Pancreas (tissue), 10 donors: ENCODE data around the gene GPR78. TPM values are rescaled to one million over a fixed set of nuclear protein-coding genes. Genes with fewer than 3 reads are reported as not detected.

Source experiments
- ATAC-seq, 4 donors: fragments of 200-7000 bp; cut with Tn5 transposase; one replicate each; pipeline versions ENCODE4 v1.8.0 to v1.9.1; 2020; ENCODE audit warnings: mild to moderate bottlenecking in 4 of 4, moderate library complexity in 4 of 4
- DNase-seq, 6 donors: peaks; one replicate each; pipeline ENCODE4 v3.0.0-alpha.2; 2020
- FAIRE-seq: peaks from 2 replicates; lab custom pipeline; 2012; peaks lifted over from hg19 to GRCh38; lab: Jason Lieb, UNC
- H3K27ac ChIP-seq, 4 donors: fragments of 200-600 bp; sonication (generic); 1 replicate in 3 of 4; 2 replicates in 1 of 4; pipeline versions ENCODE4 v1.5.0 to v1.8.0; 2020
- H3K27me3 ChIP-seq, 4 donors: fragments of 200-600 bp; one replicate each; pipeline ENCODE4 v1.8.0; 2021
- H3K36me3 ChIP-seq, 3 donors: fragments of 200-600 bp; sonication (generic) in 1 of 3; one replicate each; pipeline versions ENCODE4 v1.5.0 to v1.8.0; 2020 to 2021
- H3K4me1 ChIP-seq, 3 donors: fragments of 200-600 bp; one replicate each; pipeline ENCODE4 v1.8.0; 2021
- H3K4me3 ChIP-seq, 4 donors: fragments of 200-600 bp; sonication (generic) in 2 of 4; one replicate each; pipeline versions ENCODE4 v1.5.0 to v1.8.0; 2020 to 2021
- H3K9me3 ChIP-seq, 4 donors: fragments of 200-600 bp; one replicate each; pipeline ENCODE4 v1.8.0; 2021
- WGBS, 2 donors: extraction: QIAGEN DNeasy Blood & Tissue Kit; methylation state at CpG; one replicate each; pipeline ENCODE4 v1.1.7; 2013; 5-methylcytosine and 5-hydroxymethylcytosine counted together
- intact Hi-C, 3 donors: fragments of 100-400 bp; cut with DNase I; formaldehyde crosslinking; loops; one replicate each; pipeline versions ENCODE4 v1.11.1 to v1.14.2; 2022
- polyA plus RNA-seq, 2 donors: library from polyadenylated mRNA; stranded (reverse); fragments of 200-250 nt; gene quantifications; one replicate each; pipeline ENCODE4 v1.2.3, GENCODE V29; 2013
- total RNA-seq, 6 donors: library from RNA; stranded (reverse); fragmentation: NEBNext Ultra II Directional in 4 of 6; extraction: Animal tissue kit (Norgen Biotek cat#: 25700) in 4 of 6; gene quantifications; one replicate each; pipeline versions ENCODE4 v1.2.1 to v1.2.4, GENCODE V29; 2021 to 2023
- TF ChIP-seq, protein P1 (sequence below), 4 donors: fragments of 200-600 bp; sonication (generic) in 3 of 4; IDR thresholded peaks; one replicate each; pipeline versions ENCODE4 v1.5.0 to v1.8.0; 2021; ENCODE audit warnings: antibody characterized with exemption in 4 of 4
- donor health status: healthy with polysubstance abuse.
- donor health status: DM: no; HTN: no; CAD: no; lungs with moderate emphysema.
- donor health status: DM: no; HTN: no; CAD: no.
- donor health status: control.
- donor health status: control.
- donor health status: Bipolar disorder and iron deficiency.
- donor health status: DM: yes; HTN: yes; CAD: no.
- donor health status: DM: no; HTN: no; CAD: no.
- donor health status: DM: no; HTN: no; CAD: no.
- donor health status: DM: yes; HTN: yes; CAD: no.

Gene GPR78, protein sequence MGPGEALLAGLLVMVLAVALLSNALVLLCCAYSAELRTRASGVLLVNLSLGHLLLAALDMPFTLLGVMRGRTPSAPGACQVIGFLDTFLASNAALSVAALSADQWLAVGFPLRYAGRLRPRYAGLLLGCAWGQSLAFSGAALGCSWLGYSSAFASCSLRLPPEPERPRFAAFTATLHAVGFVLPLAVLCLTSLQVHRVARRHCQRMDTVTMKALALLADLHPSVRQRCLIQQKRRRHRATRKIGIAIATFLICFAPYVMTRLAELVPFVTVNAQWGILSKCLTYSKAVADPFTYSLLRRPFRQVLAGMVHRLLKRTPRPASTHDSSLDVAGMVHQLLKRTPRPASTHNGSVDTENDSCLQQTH
- total RNA-seq = not detected
- polyA plus RNA-seq = under 1 TPM; 0.02 to 0.04 TPM

DNA sequence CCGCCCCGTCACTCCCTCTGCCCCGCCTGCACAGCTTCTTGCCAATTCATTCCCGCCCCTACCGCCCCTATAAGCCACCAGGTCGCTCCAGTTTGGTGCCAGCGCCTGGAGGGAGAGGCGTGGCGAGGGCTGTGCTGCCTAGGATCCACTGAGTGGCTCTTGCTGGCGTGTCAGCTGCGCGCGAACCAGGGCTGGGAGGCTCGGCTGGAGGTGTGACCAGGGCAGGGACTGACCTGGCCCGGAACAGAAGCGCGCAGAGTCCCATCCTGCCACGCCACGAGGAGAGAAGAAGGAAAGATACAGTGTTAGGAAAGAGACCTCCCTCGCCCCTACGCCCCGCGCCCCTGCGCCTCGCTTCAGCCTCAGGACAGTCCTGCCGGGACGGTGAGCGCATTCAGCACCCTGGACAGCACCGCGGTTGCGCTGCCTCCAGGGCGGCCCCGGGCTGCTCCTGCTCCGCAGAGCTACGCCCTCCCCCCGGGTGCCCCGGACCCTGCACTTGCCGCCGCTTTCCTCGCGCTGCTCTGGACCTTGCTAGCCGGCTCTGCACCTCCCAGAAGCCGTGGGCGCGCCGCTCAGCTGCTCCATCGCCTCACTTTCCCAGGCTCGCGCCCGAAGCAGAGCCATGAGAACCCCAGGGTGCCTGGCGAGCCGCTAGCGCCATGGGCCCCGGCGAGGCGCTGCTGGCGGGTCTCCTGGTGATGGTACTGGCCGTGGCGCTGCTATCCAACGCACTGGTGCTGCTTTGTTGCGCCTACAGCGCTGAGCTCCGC lies at the start of gene GPR78:
Gene GPR78 (plus strand): TSS at position 72 of the 773 bp plus-strand sequence. CDS start 591 bp downstream, at position 663.
- no peaks in the 10 kb centered on the region for H3K4me1 ChIP-seq
- no peaks in the 10 kb centered on the region for H3K9me3 ChIP-seq
- DNase-seq (peak in 5 of 6 donors; percentile 30 to 86 (median 60)), ATAC-seq (peak; percentile 86 to 98 (median 91)), FAIRE-seq (no peak)
- no peak within 1 kb of the TSS for H3K4me3 ChIP-seq
- intact Hi-C loops = no loop called here
- peaks cover 0 to 15% (median 7%) of the 10 kb centered on the region in 4 donors for H3K27me3 ChIP-seq
- no peaks in the 10 kb centered on the region for H3K36me3 ChIP-seq
- WGBS, 2 donors = 4 to 6% methylated on average over 58 to 63 of the region's 63 CpGs
- TF ChIP-seq, protein P1, sequence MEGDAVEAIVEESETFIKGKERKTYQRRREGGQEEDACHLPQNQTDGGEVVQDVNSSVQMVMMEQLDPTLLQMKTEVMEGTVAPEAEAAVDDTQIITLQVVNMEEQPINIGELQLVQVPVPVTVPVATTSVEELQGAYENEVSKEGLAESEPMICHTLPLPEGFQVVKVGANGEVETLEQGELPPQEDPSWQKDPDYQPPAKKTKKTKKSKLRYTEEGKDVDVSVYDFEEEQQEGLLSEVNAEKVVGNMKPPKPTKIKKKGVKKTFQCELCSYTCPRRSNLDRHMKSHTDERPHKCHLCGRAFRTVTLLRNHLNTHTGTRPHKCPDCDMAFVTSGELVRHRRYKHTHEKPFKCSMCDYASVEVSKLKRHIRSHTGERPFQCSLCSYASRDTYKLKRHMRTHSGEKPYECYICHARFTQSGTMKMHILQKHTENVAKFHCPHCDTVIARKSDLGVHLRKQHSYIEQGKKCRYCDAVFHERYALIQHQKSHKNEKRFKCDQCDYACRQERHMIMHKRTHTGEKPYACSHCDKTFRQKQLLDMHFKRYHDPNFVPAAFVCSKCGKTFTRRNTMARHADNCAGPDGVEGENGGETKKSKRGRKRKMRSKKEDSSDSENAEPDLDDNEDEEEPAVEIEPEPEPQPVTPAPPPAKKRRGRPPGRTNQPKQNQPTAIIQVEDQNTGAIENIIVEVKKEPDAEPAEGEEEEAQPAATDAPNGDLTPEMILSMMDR (IDR thresholded peaks at IDR 0.05) = no peak
- no peak within 1 kb of the TSS for H3K27ac ChIP-seq

DNA sequence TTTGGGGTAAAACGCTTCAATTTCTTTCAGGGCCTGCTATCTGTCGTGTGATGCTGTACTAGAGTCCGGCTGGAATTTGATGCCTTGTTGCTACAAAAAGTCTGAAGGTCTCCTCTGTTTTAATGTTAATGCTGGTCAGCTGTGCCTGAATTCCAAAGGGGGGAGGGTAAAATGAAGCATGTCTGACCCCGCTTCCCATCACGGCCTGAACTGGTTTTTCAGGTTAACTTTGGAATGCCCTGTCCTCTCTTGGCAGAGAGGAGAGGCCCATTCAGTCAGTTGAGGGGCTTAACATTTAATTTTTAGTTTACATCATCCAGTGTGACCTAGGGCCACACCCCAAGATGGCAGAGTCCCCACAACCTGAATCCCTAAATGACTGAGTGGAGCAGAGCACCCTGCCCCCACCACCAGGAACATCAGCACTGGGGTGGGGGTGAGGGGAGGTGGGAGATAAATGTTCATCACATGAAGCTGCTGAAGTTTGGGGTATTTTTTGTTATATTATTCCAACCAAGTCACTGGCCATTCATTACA lies 47.9 kb upstream of the GPR78 start:
- FAIRE-seq = no peak
- Histone ChIP-seq H3K27ac (no peak overlapping the region), H3K9me3 (no peaks in the 10 kb centered on the region), H3K4me1 (peaks cover 9 to 29% (median 11%) of the 10 kb centered on the region in 3 donors), H3K36me3 (no peaks in the 10 kb centered on the region), H3K27me3 (no peaks in the 10 kb centered on the region), H3K4me3 (no peak overlapping the region)
- DNase-seq = peak in 2 of 6 donors; percentile 6 to 21
- no peak for ATAC-seq
- intact Hi-C loops = no loop called here
- TF ChIP-seq, protein P1 (IDR thresholded peaks at IDR 0.05) = no peak
- WGBS, 2 donors = 53 to 56% methylated on average over 5 of the region's 5 CpGs

DNA sequence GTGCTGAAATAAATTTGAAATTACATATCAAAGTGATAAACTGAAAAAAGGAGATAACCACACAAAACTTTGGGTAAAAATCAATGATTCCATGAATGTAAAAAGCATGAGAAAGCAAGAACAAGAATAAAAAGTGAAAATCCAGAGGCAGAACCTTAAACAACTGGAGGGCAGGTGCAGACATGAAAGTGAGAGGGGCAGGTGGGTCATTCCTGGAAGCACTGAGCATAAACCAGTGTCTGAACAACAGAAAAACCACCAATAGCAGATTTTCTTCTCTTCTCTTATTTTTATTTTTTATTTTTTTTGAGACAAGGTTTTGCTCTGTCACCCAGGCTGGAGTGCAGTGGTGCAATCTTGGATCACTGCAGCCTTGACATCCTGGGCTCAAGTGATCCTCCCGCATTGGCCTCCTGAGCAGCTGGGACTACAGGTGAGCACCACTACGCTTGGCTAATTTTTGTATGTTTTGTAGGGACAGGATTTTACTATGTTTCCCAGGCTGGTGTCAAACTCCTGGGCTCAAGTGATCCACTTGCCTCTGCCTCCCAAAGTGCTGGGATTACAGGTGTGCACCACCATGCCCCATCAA lies 46.8 kb upstream of the GPR78 start:
- peaks cover 9 to 38% (median 11%) of the 10 kb centered on the region in 3 donors for H3K4me1 ChIP-seq
- 95 to 96% methylated on average over 2 of the region's 2 CpGs for WGBS, 2 donors
- FAIRE-seq = no peak
- ATAC-seq = no peak
- no peaks in the 10 kb centered on the region for H3K9me3 ChIP-seq
- no peak overlapping the region for H3K4me3 ChIP-seq
- H3K27ac ChIP-seq = peak overlapping the region; percentile 62 to 92 (median 84)
- intact Hi-C loops = no loop called here
- TF ChIP-seq, protein P1 (IDR thresholded peaks at IDR 0.05) = no peak
- DNase-seq = peak in 1 of 6 donors; percentile 21
- no peaks in the 10 kb centered on the region for H3K27me3 ChIP-seq
- no peaks in the 10 kb centered on the region for H3K36me3 ChIP-seq

DNA sequence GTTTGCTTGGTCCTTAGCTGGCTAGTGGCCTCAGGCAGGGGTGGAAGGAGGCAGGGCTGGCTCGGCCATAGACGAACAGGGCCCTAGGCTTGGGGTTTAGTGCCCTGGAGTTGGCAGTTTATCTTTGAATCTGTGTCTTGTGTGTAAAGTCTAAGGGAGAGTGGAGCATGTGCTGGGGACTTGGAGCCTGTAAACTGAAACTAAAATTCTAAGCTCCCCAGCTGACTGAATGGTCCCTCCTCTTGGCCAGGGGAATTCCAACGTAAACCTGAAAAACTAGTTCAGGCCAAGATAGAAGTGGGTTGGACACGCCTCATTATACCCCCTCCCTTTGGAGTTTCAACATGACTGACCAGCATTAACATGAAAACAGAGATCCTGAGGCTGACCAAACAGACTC lies 46.1 kb upstream of the GPR78 start:
- Histone ChIP-seq H3K27me3 (no peaks in the 10 kb centered on the region), H3K27ac (peak overlapping the region; percentile 62 to 92 (median 84)), H3K4me3 (peak overlapping the region in 1 of 4 donors; percentile 27), H3K4me1 (peaks cover 9 to 43% (median 11%) of the 10 kb centered on the region in 3 donors), H3K9me3 (no peaks in the 10 kb centered on the region), H3K36me3 (no peaks in the 10 kb centered on the region)
- ATAC-seq (peak; percentile 92 to 96 (median 94)), DNase-seq (peak in 5 of 6 donors; percentile 46 to 81 (median 80)), FAIRE-seq (no peak)
- intact Hi-C loops = no loop called here
- TF ChIP-seq, protein P1 (IDR thresholded peaks at IDR 0.05) = no peak
- WGBS, 2 donors = 7 to 9% methylated on average over 4 of the region's 4 CpGs
